ENCODE measurements around the gene PHLDA1. TPM values are rescaled to one million over a fixed set of nuclear protein-coding genes. Genes with fewer than 3 reads are reported as not detected.
A peak's percentile ranks its signal among the peaks of the same experiment; 100 is the strongest.

PHLDA1 gene
- total and polyA plus RNA-seq, 9 donors, result 3.8 to 37.7 (median 13.1) TPM

DNA sequence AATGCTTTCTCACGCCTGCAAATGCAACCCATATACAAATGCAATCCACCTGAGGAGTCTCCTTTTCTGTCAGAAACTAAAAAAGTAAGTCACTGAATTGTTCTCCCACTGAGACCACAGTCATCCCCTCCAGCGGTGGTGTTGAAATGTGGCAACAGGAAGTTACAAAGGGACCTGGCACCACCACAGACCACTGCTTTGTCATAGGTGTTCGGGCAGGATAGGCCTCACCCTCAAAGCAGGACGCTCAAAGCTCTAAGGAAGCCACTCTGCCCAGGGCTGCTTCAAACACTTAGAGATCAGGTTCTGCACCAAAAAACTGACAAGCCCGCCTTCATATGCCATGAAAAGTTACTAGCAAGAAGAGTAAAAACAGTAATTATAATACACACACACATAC is 11.3 kb downstream of the PHLDA1 start:
- TF ChIP-seq EP300 (IDR thresholded peaks at IDR 0.05) (no peak), POLR2A (IDR thresholded peaks at IDR 0.05) (no peak)
- TF ChIP-seq, protein P1, sequence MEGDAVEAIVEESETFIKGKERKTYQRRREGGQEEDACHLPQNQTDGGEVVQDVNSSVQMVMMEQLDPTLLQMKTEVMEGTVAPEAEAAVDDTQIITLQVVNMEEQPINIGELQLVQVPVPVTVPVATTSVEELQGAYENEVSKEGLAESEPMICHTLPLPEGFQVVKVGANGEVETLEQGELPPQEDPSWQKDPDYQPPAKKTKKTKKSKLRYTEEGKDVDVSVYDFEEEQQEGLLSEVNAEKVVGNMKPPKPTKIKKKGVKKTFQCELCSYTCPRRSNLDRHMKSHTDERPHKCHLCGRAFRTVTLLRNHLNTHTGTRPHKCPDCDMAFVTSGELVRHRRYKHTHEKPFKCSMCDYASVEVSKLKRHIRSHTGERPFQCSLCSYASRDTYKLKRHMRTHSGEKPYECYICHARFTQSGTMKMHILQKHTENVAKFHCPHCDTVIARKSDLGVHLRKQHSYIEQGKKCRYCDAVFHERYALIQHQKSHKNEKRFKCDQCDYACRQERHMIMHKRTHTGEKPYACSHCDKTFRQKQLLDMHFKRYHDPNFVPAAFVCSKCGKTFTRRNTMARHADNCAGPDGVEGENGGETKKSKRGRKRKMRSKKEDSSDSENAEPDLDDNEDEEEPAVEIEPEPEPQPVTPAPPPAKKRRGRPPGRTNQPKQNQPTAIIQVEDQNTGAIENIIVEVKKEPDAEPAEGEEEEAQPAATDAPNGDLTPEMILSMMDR (IDR thresholded peaks at IDR 0.05), result no peak
- H3K4me1 ChIP-seq (ENCODE audit: insufficient read depth), result no peaks in the 10 kb centered on the region
- H3K27ac ChIP-seq, result peak overlapping the region in 1 of 2 donors; percentile 59
- H3K9me3 ChIP-seq, result no peaks in the 10 kb centered on the region
- no peaks in the 10 kb centered on the region for H3K36me3 ChIP-seq
- DNase-seq, result peak in 2 of 5 donors; percentile 24 to 29
- intact Hi-C loops (cut with DNase I), result no loop called here
- WGBS, 3 donors, result 86 to 92% (median 91%) methylated on average over 5 of the region's 5 CpGs
- no peak overlapping the region for H3K4me3 ChIP-seq
- no peaks in the 10 kb centered on the region for H3K27me3 ChIP-seq

DNA sequence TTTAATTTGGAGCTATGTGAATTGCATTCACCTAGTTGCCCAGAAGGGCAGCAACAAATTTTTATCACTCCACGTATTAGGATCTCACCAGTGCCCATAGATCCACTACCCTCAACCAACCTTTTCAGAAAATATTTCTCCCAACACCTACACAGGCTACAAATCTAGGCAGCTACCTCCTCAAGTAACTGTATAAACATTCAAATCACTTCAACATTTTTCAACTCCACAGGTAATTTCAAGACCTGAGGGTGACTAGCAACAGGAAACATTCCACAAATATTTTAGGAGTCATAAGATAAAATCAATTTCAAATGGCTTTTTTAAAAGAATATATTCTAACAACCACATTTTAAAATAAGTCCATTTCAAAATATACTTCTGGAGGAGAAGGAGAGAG is 12.9 kb downstream of the PHLDA1 start:
- 94 to 100% (median 95%) methylated on average over 1 of the region's 1 CpG for WGBS, 3 donors
- TF ChIP-seq POLR2A (IDR thresholded peaks at IDR 0.05), result no peak
- TF ChIP-seq EP300 (IDR thresholded peaks at IDR 0.05), result no peak
- TF ChIP-seq, protein P1 (IDR thresholded peaks at IDR 0.05), result no peak
- H3K27ac ChIP-seq, result no peak overlapping the region
- H3K4me3 ChIP-seq, result no peak overlapping the region
- H3K9me3 ChIP-seq, result no peaks in the 10 kb centered on the region
- H3K36me3 ChIP-seq, result no peaks in the 10 kb centered on the region
- intact Hi-C loops (cut with DNase I), result no loop called here
- DNase-seq, result no peak
- no peaks in the 10 kb centered on the region for H3K4me1 ChIP-seq (ENCODE audit: insufficient read depth)
- H3K27me3 ChIP-seq, result no peaks in the 10 kb centered on the region

DNA sequence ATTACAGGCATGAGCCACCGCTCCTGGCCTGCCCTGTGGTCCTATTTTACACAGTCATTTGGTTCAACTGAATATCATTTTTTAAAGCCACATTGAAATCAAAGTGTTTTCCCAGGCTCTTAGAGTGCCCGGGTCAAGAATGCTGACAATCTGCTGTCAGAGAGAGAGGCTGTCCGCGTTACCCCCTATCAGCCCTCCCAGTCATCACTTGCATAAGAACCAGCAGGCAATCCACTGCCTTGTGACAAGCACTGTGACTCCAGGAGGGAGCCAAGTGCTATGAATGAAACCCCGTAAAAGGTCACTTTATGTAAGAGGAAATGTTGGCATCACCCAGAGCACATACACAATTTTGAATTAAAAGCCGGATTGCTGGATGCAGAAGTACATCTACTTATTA is 13.5 kb downstream of the PHLDA1 start:
- intact Hi-C loops (cut with DNase I), result no loop called here
- Histone ChIP-seq H3K27ac (no peak overlapping the region), H3K27me3 (no peaks in the 10 kb centered on the region), H3K9me3 (no peaks in the 10 kb centered on the region), H3K4me1 (ENCODE audit: insufficient read depth) (no peaks in the 10 kb centered on the region), H3K4me3 (no peak overlapping the region), H3K36me3 (no peaks in the 10 kb centered on the region)
- DNase-seq, result no peak
- TF ChIP-seq, protein P1 (IDR thresholded peaks at IDR 0.05), result no peak
- TF ChIP-seq EP300 (IDR thresholded peaks at IDR 0.05) (no peak), POLR2A (IDR thresholded peaks at IDR 0.05) (no peak)
- WGBS, 3 donors, result 85 to 93% (median 90%) methylated on average over 6 of the region's 6 CpGs

DNA sequence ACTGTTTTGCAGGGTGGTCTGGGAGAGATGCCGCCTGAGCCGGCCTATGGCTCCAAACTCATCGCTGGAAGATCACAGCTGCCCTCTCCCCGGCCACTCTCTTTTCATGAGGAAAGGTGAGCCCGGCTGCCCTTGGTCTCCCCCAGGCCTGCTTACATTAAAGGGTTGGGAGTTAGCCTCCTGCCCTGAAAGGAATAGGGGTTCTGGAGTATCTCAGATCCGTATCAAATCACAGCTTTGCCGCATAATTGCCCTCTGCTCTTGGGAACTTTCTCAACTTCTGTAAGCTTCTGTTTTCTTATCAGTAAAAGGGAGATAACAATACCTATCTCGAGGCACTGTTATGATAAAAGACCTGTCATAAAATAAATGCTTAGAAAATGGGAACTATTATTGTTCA is 17.6 kb downstream of the PHLDA1 start:
- Histone ChIP-seq H3K4me3 (no peak overlapping the region), H3K4me1 (ENCODE audit: insufficient read depth) (no peaks in the 10 kb centered on the region), H3K9me3 (no peaks in the 10 kb centered on the region), H3K27ac (no peak overlapping the region), H3K27me3 (no peaks in the 10 kb centered on the region), H3K36me3 (no peaks in the 10 kb centered on the region)
- TF ChIP-seq, protein P1 (IDR thresholded peaks at IDR 0.05), result no peak
- TF ChIP-seq POLR2A (IDR thresholded peaks at IDR 0.05), result no peak
- no peak for TF ChIP-seq EP300 (IDR thresholded peaks at IDR 0.05)
- intact Hi-C loops (cut with DNase I), result no loop called here
- DNase-seq, result no peak
- 84 to 88% (median 85%) methylated on average over 8 of the region's 8 CpGs for WGBS, 3 donors
